ENCODE data around the gene TMPRSS2. TPM values are rescaled to one million over a fixed set of nuclear protein-coding genes. Genes with fewer than 3 reads are reported as not detected.

TMPRSS2 gene
- total RNA-seq, 1 donor from 2014 or later, result 8.2 TPM

GRCh38 chr21:41475714-41476420 lies 32.1 kb downstream of the TMPRSS2 start:
- no peaks in the 10 kb centered on the region for H3K36me3 ChIP-seq (ENCODE audit: control insufficient read depth, insufficient read depth, low read length)
- peaks cover 7% of the 10 kb centered on the region for H3K27me3 ChIP-seq (ENCODE audit: control insufficient read depth, insufficient read depth, low read length)
- TF ChIP-seq CTCF (IDR thresholded peaks at IDR 0.05; ENCODE audit: insufficient read depth, low read length, poor library complexity, severe bottlenecking), result no peak

GRCh38 chr21:41472753-41473548 lies 35.0 kb downstream of the TMPRSS2 start:
- H3K27me3 ChIP-seq (ENCODE audit: control insufficient read depth, insufficient read depth, low read length), result peaks cover 9% of the 10 kb centered on the region
- H3K4me3 ChIP-seq (ENCODE audit: low read depth, low read length), result no peak overlapping the region
- TF ChIP-seq CTCF (IDR thresholded peaks at IDR 0.05; ENCODE audit: insufficient read depth, low read length, poor library complexity, severe bottlenecking), result no peak
- no peak for DNase-seq (ENCODE audit: low read depth)
- H3K36me3 ChIP-seq (ENCODE audit: control insufficient read depth, insufficient read depth, low read length), result no peaks in the 10 kb centered on the region

More at GRCh38 chr21:41475714-41476420, 32.1 kb downstream of the TMPRSS2 start:
- no peak overlapping the region for H3K4me3 ChIP-seq (ENCODE audit: low read depth, low read length)
- DNase-seq (ENCODE audit: low read depth), result no peak

- no peak for DNase-seq (ENCODE audit: low read depth)
- H3K36me3 ChIP-seq (ENCODE audit: control insufficient read depth, insufficient read depth, low read length), result no peaks in the 10 kb centered on the region
- peaks cover 9% of the 10 kb centered on the region for H3K27me3 ChIP-seq (ENCODE audit: control insufficient read depth, insufficient read depth, low read length)
- H3K4me3 ChIP-seq (ENCODE audit: low read depth, low read length), result no peak overlapping the region
- no peak for TF ChIP-seq CTCF (IDR thresholded peaks at IDR 0.05; ENCODE audit: insufficient read depth, low read length, poor library complexity, severe bottlenecking)
Measured at GRCh38 chr21:41470054-41470453, 37.9 kb downstream of the TMPRSS2 start.

- no peak for DNase-seq (ENCODE audit: low read depth)
- no peaks in the 10 kb centered on the region for H3K36me3 ChIP-seq (ENCODE audit: control insufficient read depth, insufficient read depth, low read length)
- TF ChIP-seq CTCF (IDR thresholded peaks at IDR 0.05; ENCODE audit: insufficient read depth, low read length, poor library complexity, severe bottlenecking), result no peak
- H3K4me3 ChIP-seq (ENCODE audit: low read depth, low read length), result no peak overlapping the region
- peaks cover 4% of the 10 kb centered on the region for H3K27me3 ChIP-seq (ENCODE audit: control insufficient read depth, insufficient read depth, low read length)
Measured at GRCh38 chr21:41466024-41466820, 41.7 kb downstream of the TMPRSS2 start.

- no peak for TF ChIP-seq CTCF (IDR thresholded peaks at IDR 0.05; ENCODE audit: insufficient read depth, low read length, poor library complexity, severe bottlenecking)
- Histone ChIP-seq H3K27me3 (ENCODE audit: control insufficient read depth, insufficient read depth, low read length) (peaks cover 2% of the 10 kb centered on the region), H3K36me3 (ENCODE audit: control insufficient read depth, insufficient read depth, low read length) (no peaks in the 10 kb centered on the region), H3K4me3 (ENCODE audit: low read depth, low read length) (no peak overlapping the region)
- no peak for DNase-seq (ENCODE audit: low read depth)
Measured at GRCh38 chr21:41465176-41465781, 42.7 kb downstream of the TMPRSS2 start.
